Mesodermal cell (in vitro differentiated cells): ENCODE results near the gene SLC22A7.
"Not testable (repeated sequence)": the region's sequence is repeated elsewhere in the genome, so short reads cannot be mapped to it uniquely, and the experiment has no call there.

Source experiments
- H3K27ac ChIP-seq: 2 replicates; pipeline ENCODE4 v1.7.0; 2013; ENCODE audit warnings: mild to moderate bottlenecking, low read depth, low read length, moderate library complexity; ENCODE audit not compliant: severe bottlenecking
- H3K36me3 ChIP-seq: 2 replicates; pipeline ENCODE4 v1.7.1; 2013; ENCODE audit warnings: mild to moderate bottlenecking, low read length, moderate library complexity; ENCODE audit not compliant: control insufficient read depth, insufficient read depth
- H3K4me1 ChIP-seq: one replicate; pipeline ENCODE4 v1.7.1; 2013; ENCODE audit warnings: mild to moderate bottlenecking, low read length; ENCODE audit not compliant: insufficient read depth, control insufficient read depth, poor library complexity, severe bottlenecking
- H3K4me3 ChIP-seq: 2 replicates; pipeline ENCODE4 v1.7.0; 2013; ENCODE audit warnings: low read length, control low read depth, mild to moderate bottlenecking; ENCODE audit not compliant: insufficient read depth, poor library complexity, severe bottlenecking; ENCODE audit errors: extremely low read depth
- H3K9me3 ChIP-seq: 2 replicates; pipeline ENCODE4 v1.7.1; 2013; ENCODE audit warnings: mild to moderate bottlenecking, low read length, moderate library complexity; ENCODE audit not compliant: control insufficient read depth
- WGBS, 2 experiments: methylation state at CpG; one replicate each; pipeline ENCODE4 v1.1.5; 2013; ENCODE audit warnings: missing lambda C conversion rate in 2 of 2; ENCODE audit not compliant: insufficient coverage in 2 of 2; 5-methylcytosine and 5-hydroxymethylcytosine counted together

SLC22A7 gene

DNA sequence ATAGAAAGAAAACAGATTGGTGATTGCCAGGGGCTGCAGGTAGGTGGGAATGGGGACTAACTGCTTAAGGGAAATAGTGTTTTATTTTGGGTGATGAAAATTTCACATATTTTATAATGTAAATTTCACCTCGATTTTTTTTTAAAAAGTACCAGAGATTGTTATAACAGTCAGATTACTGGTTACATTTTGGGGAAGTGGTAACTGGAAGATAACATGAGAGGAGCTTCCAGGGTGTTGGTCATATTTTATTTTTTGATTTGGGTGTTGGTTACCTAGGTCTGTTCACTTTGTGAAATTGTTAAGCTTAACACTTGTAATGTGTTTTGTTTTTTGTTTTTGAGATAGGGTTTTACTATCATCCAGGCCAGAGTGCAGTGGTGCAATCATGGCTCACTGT is 27.8 kb downstream of the SLC22A7 start:
- Histone ChIP-seq H3K36me3 (no peaks in the 10 kb centered on the region), H3K4me3 (no peak overlapping the region), H3K9me3 (no peaks in the 10 kb centered on the region), H3K27ac (no peak overlapping the region), H3K4me1 (no peaks in the 10 kb centered on the region)
- WGBS, 2 experiments = no CpG with 5 or more reads among the region's 1 CpG

- H3K36me3 ChIP-seq = no peaks in the 10 kb centered on the region
- 43% methylated on average over 1 of the region's 1 CpG; no CpG with 5 or more reads in 1 of the 2 experiments for WGBS, 2 experiments
Observed at GRCh38 chr6:43328528-43328927, 30.5 kb downstream of the SLC22A7 start.

GRCh38 chr6:43331470-43331869 is 33.4 kb downstream of the SLC22A7 start:
- H3K4me3 ChIP-seq = no peak overlapping the region
- WGBS, 2 experiments = 86% methylated on average over 1 of the region's 1 CpG; no CpG with 5 or more reads in 1 of the 2 experiments
- H3K36me3 ChIP-seq = no peaks in the 10 kb centered on the region
- no peak overlapping the region for H3K27ac ChIP-seq
- H3K9me3 ChIP-seq = no peaks in the 10 kb centered on the region
- no peaks in the 10 kb centered on the region for H3K4me1 ChIP-seq

More at GRCh38 chr6:43328528-43328927, 30.5 kb downstream of the SLC22A7 start:
- H3K4me1 ChIP-seq = no peaks in the 10 kb centered on the region
- no peak overlapping the region for H3K4me3 ChIP-seq
- H3K9me3 ChIP-seq = no peaks in the 10 kb centered on the region
- no peak overlapping the region for H3K27ac ChIP-seq

DNA sequence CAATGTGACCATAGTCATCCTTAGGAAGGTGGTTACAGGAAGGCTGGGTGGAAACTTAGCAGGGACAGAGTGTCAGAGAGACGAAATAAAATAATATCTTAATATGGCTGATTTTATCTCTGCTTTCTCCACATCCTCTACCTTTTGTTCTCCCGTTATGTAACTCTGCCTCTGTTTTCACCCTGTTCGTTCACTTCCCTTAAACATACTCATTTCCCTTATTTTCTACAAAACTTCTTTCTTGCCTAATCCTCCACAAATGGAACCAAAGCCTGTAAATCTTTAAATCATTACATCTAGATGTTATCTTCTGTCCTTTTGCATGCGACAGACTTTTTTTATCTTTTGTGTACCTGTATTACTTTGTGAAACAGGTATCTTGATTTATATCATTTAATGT is 33.8 kb downstream of the SLC22A7 start:
- 90 to 92% methylated on average over 2 of the region's 4 CpGs for WGBS, 2 experiments
- no peaks in the 10 kb centered on the region for H3K4me1 ChIP-seq
- H3K9me3 ChIP-seq = no peaks in the 10 kb centered on the region
- no peaks in the 10 kb centered on the region for H3K36me3 ChIP-seq
- H3K4me3 ChIP-seq = no peak overlapping the region
- no peak overlapping the region for H3K27ac ChIP-seq

- no peak overlapping the region for H3K4me3 ChIP-seq
- H3K4me1 ChIP-seq = no peaks in the 10 kb centered on the region
- 80% methylated on average over 1 of the region's 2 CpGs; no CpG with 5 or more reads in 1 of the 2 experiments for WGBS, 2 experiments
- no peaks in the 10 kb centered on the region for H3K9me3 ChIP-seq
- peaks cover 26% of the 10 kb centered on the region for H3K36me3 ChIP-seq
- no peak overlapping the region for H3K27ac ChIP-seq
Observed at GRCh38 chr6:43334466-43335095, 36.5 kb downstream of the SLC22A7 start.

DNA sequence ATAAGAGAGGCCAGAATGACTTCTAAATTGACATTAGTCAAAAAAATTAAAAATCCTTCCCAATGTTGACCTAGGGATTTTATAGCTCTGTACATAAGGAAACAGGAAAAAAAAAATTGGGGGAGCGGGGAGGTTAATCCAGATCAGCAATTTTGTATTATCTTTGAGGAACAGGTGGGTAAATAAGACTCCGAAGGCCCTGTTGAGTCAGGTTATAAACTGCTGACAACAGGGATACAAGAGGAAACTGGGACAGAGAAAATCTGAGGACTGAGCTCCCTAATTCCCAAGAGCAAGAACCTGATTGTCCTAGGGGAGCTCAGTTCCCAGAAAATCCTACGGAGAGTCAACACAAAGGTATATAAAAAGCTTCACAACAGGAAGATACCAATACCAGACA is 37.4 kb downstream of the SLC22A7 start:
- Histone ChIP-seq H3K27ac (no peak overlapping the region), H3K4me3 (no peak overlapping the region), H3K36me3 (peaks cover 35% of the 10 kb centered on the region), H3K4me1 (no peaks in the 10 kb centered on the region), H3K9me3 (no peaks in the 10 kb centered on the region)
- 96 to 100% methylated on average over 2 to 3 of the region's 3 CpGs for WGBS, 2 experiments

- H3K4me1 ChIP-seq = no peaks in the 10 kb centered on the region
- WGBS, 2 experiments = 67 to 100% methylated on average over 1 of the region's 3 CpGs
- no peak overlapping the region for H3K27ac ChIP-seq
- H3K4me3 ChIP-seq = no peak overlapping the region
- peaks cover 44% of the 10 kb centered on the region for H3K36me3 ChIP-seq
- no peaks in the 10 kb centered on the region for H3K9me3 ChIP-seq
Observed at GRCh38 chr6:43336382-43336781, 38.3 kb downstream of the SLC22A7 start.

DNA sequence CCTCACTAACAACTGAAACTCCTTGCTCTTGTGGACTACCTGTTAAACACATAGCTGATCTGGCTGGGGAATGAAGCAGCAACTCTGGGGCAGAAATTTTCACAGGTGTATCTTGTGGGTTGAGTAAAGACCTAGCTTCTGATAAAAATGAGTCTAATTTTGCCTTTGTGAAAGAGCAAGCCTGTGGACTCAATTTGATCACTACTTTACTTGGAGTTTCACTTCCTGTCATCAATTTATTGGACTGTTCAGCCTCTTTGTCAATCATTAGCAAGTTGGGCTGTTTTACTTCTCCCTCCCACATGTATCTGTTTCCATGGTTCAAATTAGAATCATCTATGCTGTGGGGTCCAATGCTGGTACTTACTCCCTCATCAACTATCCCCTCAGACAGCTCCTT is 40.2 kb downstream of the SLC22A7 start:
- Histone ChIP-seq H3K36me3 (peaks cover 63% of the 10 kb centered on the region), H3K4me1 (no peaks in the 10 kb centered on the region), H3K4me3 (no peak overlapping the region), H3K27ac (no peak overlapping the region), H3K9me3 (no peaks in the 10 kb centered on the region)

GRCh38 chr6:43339168-43339567 is 41.1 kb downstream of the SLC22A7 start:
- Histone ChIP-seq H3K27ac (no peak overlapping the region), H3K36me3 (peaks cover 66% of the 10 kb centered on the region)
- 80 to 93% methylated on average over 1 to 3 of the region's 4 CpGs for WGBS, 2 experiments

DNA sequence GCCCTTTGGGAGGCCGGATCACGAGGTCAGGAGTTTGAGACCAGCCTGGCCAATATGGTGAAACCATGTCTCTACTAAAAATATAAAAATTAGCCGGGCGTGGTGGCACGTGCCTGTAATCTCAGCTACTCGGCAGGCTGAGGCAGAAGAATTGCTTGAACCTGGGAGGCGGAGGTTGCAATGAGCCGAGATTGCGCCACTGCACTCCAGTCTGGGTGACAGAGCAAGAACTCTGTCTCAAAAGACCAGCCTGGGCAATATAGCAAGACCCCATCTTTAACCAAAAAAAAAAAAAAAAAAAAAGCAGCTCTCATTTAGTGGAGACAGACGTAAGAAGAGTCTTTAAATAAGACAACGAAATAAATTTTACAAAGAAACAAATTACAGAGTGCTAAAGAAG is 48.2 kb downstream of the SLC22A7 start:
- 96 to 100% methylated on average over 6 to 7 of the region's 11 CpGs for WGBS, 2 experiments
- H3K9me3 ChIP-seq, H3K4me1 ChIP-seq, H3K27ac ChIP-seq, H3K4me3 ChIP-seq: not testable (repeated sequence)
- peaks cover 83% of the 10 kb centered on the region for H3K36me3 ChIP-seq

More at GRCh38 chr6:43339168-43339567, 41.1 kb downstream of the SLC22A7 start:
- Histone ChIP-seq H3K4me3 (no peak overlapping the region), H3K4me1 (no peaks in the 10 kb centered on the region), H3K9me3 (no peaks in the 10 kb centered on the region)

GRCh38 chr6:43347021-43347420 is 49.0 kb downstream of the SLC22A7 start:
- H3K4me3 ChIP-seq = no peak overlapping the region
- no peak overlapping the region for H3K27ac ChIP-seq
- no peaks in the 10 kb centered on the region for H3K9me3 ChIP-seq
- peaks cover 76% of the 10 kb centered on the region for H3K36me3 ChIP-seq
- no peaks in the 10 kb centered on the region for H3K4me1 ChIP-seq
- WGBS, 2 experiments = 93 to 99% methylated on average over 2 to 3 of the region's 3 CpGs
